ENCODE results near the gene CARD18.

The CARD18 gene

DNA sequence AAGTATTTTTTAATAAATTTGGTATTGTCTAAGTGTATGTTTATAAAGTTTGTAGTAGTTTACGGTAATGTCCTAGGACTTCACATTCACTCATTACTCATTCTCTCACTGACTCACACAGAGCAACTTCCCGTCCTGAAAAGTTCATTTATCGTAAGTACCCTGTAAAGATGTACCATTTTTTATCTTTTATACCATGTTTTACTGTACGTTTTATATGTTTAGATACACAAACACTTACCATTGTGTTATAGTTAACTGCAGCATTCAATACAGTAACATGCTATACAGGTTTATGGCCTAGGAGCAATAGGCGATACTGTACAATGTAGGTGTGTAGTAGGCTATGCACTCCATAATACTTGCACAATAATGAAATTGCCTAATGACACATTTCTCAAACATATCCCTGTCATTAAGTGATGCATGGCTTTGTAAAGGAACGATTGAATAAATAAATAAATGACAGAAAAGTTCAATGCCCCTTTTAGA lies 12.5 kb upstream of the CARD18 start:
- no peak for ATAC-seq
- no peak overlapping the region for H3K4me3 Mint-ChIP-seq
- no peaks in the 10 kb centered on the region for H3K4me1 Mint-ChIP-seq
- peaks cover 9% of the 10 kb centered on the region for H3K27me3 Mint-ChIP-seq
- H3K9me3 Mint-ChIP-seq, result no peaks in the 10 kb centered on the region
- no peak overlapping the region for H3K27ac Mint-ChIP-seq
- no peak for DNase-seq

DNA sequence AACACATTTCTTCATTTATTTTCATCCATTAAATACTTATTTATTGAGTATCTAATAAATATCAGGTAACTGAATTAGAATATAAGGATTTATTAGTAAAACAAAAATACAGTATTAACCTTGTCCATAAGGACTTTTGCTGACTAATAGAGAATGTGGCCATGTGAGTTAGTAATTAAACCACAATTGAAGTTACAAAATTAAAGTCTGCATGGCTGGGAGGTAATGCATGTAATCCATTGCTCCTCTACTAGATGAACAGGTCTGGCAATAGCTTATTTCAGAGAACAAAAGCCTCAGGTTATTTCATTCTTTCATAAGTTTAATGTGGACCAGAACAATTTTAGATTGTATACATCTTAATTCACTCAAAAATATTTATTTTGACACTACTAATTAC lies 9.9 kb upstream of the CARD18 start:
- Mint-ChIP-seq H3K27me3 (no peaks in the 10 kb centered on the region), H3K27ac (no peak overlapping the region), H3K4me3 (no peak overlapping the region), H3K9me3 (no peaks in the 10 kb centered on the region), H3K4me1 (no peaks in the 10 kb centered on the region)
- DNase-seq (no peak), ATAC-seq (no peak)

DNA sequence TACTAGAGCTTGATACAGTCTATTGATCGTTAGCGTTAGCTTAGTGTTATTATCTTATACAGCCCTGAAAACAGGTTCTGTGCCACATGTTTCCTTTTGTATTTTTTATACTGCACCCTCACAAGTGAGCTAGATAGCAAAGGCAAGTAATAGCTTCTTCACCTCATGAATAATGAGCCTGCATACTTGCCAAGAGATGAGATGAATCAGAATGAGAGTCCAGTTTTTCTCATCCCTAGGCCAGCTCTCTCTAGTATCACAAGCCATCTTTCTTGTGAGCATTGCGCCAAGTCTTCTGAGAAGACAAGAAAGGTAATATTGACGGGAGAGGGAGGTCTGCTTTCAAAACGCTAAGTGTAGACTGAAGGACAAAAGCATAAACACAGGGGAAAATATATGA lies 8.7 kb upstream of the CARD18 start:
- H3K27ac Mint-ChIP-seq, result no peak overlapping the region
- H3K9me3 Mint-ChIP-seq, result no peaks in the 10 kb centered on the region
- ATAC-seq, result no peak
- H3K4me1 Mint-ChIP-seq, result no peaks in the 10 kb centered on the region
- DNase-seq, result no peak
- no peaks in the 10 kb centered on the region for H3K27me3 Mint-ChIP-seq
- no peak overlapping the region for H3K4me3 Mint-ChIP-seq

DNA sequence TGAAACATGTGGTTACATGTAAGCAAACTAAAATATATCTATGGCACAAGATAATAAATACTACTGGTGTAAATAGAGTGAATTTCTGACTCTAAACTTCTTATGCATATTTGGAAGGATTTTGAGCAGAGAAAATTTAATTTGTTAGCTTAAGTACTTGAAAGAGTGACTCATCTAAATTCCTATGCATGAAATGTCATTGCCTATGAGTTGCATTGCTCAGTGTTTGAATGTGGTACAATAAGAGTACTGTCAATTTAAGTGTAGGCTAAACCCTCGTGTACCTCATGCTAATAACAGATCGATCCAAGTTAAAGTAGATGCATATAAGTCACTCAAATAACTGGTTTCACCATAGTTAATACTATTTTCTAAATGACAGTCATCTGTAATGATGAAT lies 5.3 kb upstream of the CARD18 start:
- no peak for ATAC-seq
- Mint-ChIP-seq H3K4me3 (no peak overlapping the region), H3K27ac (no peak overlapping the region), H3K4me1 (no peaks in the 10 kb centered on the region), H3K9me3 (no peaks in the 10 kb centered on the region), H3K27me3 (no peaks in the 10 kb centered on the region)
- no peak for DNase-seq

DNA sequence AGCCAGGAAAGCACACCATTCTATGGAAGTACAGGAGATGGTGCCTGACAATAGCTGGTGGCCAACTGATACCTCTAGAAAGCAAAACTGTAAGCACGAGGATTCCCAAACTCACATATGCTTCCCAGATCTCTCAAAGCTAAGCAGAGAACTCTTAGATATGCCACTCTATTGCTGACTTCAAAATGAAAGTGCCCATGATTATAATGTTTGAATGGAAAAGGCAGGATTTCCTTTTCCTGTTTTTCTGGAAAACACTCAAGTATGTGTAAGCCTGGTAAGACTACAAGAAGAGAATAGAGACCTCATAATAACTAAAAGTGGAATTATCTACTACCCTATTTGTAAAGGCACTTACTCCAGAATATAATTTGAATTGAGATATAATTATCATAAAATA lies 2.6 kb upstream of the CARD18 start:
- ATAC-seq, result no peak
- no peaks in the 10 kb centered on the region for H3K9me3 Mint-ChIP-seq
- DNase-seq, result no peak
- H3K27me3 Mint-ChIP-seq, result peaks cover 8% of the 10 kb centered on the region
- no peak overlapping the region for H3K4me3 Mint-ChIP-seq
- no peaks in the 10 kb centered on the region for H3K4me1 Mint-ChIP-seq
- no peak overlapping the region for H3K27ac Mint-ChIP-seq

DNA sequence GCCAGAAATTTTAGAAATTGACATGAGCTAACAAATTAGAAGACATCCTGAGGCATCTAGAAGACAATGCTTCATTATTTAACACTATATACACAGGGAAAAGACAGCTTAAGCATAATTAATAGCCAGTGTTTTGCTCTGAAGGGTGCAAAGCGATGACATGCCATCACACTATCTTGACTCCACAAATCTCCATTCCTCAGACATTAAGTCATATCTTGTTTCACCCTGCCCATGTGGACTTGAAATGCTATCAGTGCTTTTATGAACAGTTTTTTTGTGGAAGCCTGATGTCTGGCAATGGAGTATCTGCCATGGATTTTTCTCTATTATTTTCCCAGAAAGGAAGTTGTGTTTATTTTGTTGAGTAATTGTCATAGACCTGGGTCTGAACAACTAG lies 2.3 kb downstream of the CARD18 start:
- ATAC-seq (no peak), DNase-seq (no peak)
- Mint-ChIP-seq H3K4me1 (no peaks in the 10 kb centered on the region), H3K27me3 (peaks cover 14% of the 10 kb centered on the region), H3K4me3 (no peak overlapping the region), H3K9me3 (peaks cover 7 to 11% of the 10 kb centered on the region in 2 donors), H3K27ac (no peak overlapping the region)

DNA sequence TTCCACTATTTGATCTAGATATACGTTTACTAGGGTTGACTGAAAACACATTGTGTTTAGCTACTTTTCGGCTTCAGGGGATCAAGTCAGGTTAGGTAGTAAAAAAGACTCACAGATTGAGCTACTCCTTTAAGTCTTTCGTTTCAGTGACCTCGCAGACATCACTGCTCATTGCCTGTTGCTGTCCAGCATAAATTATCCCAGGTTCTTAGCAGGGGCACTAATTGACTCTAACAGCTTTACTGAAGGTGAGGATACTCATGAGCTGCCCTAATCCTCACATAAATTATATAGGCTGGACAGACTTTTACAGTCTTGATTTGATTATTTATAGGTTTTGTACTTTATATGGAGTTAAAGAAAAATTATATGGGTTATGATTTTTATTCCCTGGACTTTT lies 3.7 kb downstream of the CARD18 start:
- DNase-seq, result no peak
- Mint-ChIP-seq H3K4me3 (no peak overlapping the region), H3K27me3 (peaks cover 14% of the 10 kb centered on the region), H3K9me3 (peaks cover 14 to 16% of the 10 kb centered on the region in 2 donors), H3K27ac (no peak overlapping the region), H3K4me1 (no peaks in the 10 kb centered on the region)
- no peak for ATAC-seq

DNA sequence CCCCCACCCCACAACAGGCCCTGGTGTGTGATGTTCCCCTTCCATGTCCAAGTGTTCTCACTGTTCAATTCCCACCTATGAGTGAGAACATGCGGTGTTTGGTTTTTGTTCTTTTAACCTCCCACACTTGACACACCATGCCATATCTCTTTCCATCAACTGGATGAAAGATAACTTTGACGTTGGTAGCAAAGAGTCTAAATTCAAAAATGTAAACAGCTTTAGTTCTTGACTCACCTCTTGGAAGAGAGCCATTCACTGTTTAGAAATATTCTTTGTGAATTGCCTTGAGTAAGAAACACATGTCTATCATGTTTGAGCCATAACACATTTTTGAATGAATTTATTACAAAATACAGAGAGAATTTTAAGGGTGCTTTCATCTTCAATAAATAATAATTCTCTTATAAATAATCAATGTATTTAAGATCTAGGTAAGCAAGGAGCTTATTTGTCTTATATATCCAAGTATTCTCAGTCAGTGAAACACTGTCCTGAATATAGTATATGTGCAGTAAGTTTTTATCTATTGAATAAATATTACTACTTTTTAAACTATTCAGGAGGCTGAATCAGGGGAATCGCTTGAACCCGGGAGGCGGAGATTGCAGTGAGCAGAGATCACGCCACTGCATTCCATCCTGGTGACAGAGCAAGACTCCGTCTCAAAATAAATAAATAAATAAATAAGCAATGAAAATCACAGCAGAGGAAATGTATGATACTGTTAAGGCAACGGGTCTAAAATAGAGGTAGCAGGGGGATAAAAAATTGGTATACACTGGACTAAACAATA lies 6.7 kb downstream of the CARD18 start:
- no peak overlapping the region for H3K4me3 Mint-ChIP-seq
- H3K9me3 Mint-ChIP-seq, result peaks cover 16 to 20% of the 10 kb centered on the region in 2 donors
- no peak overlapping the region for H3K27ac Mint-ChIP-seq
- peaks cover 6% of the 10 kb centered on the region for H3K27me3 Mint-ChIP-seq
- no peak for ATAC-seq
- no peak for DNase-seq
- no peaks in the 10 kb centered on the region for H3K4me1 Mint-ChIP-seq

DNA sequence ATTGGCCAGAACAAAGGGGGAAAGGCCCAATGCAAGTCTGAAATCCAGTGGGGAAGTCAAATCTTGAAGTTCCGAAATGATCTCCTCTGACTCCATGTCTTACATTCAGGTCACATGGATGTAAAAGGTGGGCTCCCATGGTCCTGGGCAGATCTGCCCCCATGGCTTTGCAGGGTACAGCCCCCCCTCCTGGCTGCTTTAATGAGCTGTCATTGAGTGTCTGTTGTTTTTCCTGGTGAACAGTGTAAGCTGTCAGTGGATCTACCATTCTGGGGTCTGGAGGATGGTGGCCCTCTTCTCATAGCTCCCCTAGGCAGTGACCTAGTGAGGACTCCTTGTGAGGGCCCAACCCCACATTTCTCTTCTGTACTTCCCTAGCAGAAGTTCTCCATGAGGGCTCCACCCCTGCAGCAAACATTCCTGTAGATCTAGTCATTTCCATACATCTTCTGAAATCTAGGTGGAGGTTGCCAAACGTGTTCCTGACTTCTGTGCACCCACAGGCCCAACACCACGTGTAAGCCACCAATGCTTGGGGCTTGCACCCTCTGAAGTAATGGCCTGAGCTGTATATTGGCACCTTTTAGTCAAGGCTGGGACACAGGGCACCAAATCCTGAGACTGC lies 9.3 kb downstream of the CARD18 start:
- Mint-ChIP-seq H3K4me3 (no peak overlapping the region), H3K9me3 (peaks cover 7 to 12% of the 10 kb centered on the region in 2 donors), H3K27ac (peak overlapping the region in 1 of 2 donors; percentile 74), H3K4me1 (no peaks in the 10 kb centered on the region), H3K27me3 (no peaks in the 10 kb centered on the region)
- ATAC-seq (no peak), DNase-seq (no peak)

DNA sequence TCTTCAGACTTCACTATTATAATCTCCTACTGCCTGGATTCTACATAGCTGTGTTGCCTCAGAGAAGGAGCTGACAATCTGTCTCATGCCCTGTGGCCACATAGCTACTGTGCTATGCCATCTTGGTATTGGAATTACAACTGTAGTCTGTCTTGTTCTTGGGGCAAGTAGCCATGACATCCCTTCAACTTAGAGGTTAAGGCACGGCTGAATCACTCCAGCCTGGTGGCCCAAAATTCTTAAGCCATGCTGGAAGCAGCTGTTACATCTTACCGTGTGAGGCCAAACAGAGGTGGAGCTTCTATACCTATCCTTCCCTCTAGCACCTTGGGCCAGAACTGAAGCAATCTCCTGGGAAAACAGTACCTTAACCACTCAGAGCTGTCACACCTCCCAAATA lies 14.8 kb downstream of the CARD18 start:
- Mint-ChIP-seq H3K9me3 (no peaks in the 10 kb centered on the region), H3K4me3 (no peak overlapping the region), H3K27me3 (no peaks in the 10 kb centered on the region), H3K27ac (no peak overlapping the region), H3K4me1 (no peaks in the 10 kb centered on the region)
- ATAC-seq, result no peak
- DNase-seq, result no peak

DNA sequence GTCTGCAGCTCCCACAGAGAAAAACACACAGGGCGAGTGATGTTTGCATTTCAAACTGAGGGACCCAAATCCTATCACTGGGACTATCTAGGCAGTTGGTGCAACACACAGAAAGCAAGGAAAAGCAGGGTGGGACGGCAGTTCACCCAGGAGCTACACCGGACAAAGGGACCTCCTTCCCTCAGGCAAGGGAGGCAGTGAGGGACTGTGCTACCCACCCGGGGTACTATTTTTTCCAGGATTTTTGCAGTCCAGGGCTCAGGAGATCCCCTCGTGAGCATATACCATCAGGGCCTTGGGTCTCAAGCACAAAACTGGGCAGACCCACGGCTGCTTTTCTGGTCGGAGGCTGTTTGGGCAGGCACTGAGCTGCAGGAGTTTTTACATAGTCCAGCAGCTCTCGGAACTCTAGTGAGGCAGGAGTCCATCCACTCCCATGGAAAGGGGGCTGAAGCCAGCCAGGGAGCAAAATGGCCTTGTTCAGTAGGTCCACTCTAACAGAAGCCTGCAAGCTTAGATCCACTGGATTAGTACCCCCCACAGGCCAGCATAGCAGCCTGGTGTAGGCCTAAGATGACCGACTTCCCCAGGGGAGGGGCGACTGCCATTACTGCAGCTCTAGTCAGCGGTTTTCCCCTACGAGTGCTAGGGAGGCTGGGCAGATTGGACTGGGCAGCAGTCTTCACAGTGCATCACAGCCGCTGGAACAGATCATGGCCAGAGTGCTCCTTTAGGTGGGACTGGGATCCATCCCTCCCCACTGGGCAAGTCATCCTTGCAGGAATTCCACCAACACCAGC lies 28.2 kb downstream of the CARD18 start:
- ATAC-seq, result no peak
- H3K4me3 Mint-ChIP-seq, result no peak overlapping the region
- no peak overlapping the region for H3K27ac Mint-ChIP-seq
- H3K4me1 Mint-ChIP-seq, result peaks cover 22% of the 10 kb centered on the region
- H3K27me3 Mint-ChIP-seq, result peaks cover 25% of the 10 kb centered on the region
- peaks cover 6 to 8% of the 10 kb centered on the region in 2 donors for H3K9me3 Mint-ChIP-seq
- DNase-seq, result no peak

DNA sequence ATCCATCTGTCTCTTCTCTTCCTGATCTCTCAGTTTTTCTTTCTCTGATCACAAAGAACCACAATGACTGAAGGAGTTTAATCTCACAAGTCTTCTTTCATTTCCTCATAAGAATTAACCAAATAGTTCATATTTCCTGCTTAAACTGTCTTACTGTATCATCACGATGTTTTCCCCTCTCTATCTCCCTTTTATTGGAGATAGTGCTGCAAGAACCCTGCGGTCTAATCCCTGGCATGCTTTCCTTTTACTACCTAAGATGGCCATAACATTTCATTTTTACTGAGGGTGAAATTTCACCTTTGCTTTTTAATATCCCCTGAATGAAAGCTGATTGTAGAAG lies 28.9 kb downstream of the CARD18 start:
- peak overlapping the region in 1 of 2 donors; percentile 82 for H3K27ac Mint-ChIP-seq
- DNase-seq (no peak), ATAC-seq (no peak)
- H3K27me3 Mint-ChIP-seq, result peaks cover 25% of the 10 kb centered on the region
- peaks cover 22% of the 10 kb centered on the region for H3K4me1 Mint-ChIP-seq
- peaks cover 6 to 8% of the 10 kb centered on the region in 2 donors for H3K9me3 Mint-ChIP-seq
- no peak overlapping the region for H3K4me3 Mint-ChIP-seq

DNA sequence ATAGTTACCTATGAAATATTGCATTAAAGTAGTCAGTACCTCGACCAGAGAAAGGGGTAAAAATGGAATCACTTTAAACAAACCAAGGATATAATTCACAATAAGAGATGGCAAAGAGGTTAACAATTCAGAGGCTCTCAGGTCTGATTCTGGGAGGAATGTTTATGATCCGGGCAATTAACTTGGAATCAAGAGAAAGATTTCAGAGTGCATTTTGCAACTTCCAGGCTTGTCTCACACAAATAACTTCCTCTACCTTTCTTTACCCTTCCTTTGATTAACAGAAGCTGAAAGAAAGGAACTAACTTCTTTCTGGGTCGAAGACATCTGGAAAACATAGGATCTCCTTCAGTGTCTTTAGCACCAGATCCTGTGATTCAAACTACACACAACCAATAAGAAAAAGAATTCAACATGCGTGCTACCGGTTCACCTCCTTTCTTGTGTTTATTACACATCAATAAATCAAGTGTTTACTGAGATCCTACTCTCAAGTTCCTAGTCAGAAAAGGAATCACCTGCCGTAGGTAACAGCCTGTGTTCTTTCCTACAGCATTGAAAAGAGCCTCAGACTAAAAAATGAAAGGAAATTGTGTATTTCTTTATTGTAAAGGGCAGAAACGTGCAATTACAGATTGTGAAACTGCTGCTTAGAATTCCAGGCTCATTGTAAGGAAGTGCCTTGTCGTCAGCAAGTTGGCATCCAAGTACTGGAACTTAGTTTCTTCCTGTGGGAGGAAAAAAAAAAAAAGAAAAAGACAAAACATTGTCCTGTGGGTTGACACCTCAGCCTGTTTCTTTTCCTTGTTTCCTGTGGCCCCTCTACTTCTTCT lies 29.5 kb downstream of the CARD18 start:
- ATAC-seq, result no peak
- no peak overlapping the region for H3K4me3 Mint-ChIP-seq

DNA sequence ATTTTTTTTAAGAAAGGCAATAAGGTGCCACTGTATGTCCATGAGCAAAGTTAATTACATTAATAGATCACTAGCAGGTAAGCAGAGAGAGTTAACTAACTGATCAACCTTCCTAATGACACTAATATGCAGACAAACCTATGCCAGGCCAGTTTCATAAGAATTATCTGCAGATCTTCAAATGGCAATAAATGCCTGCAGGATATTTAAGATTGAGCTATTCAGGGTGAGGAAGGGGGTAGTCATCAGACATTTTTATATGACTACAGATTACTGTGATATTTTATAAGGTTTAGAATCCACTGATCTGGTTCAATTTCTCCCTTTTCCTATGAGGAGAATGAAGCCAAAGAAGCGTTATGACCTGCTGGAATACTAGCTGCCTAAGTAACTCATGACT lies 30.2 kb downstream of the CARD18 start:
- no peak for DNase-seq

More for the DNA sequence above, 29.5 kb downstream of the CARD18 start:
- DNase-seq, result no peak
- Mint-ChIP-seq H3K27ac (peak overlapping the region in 1 of 2 donors; percentile 82), H3K4me1 (peaks cover 22% of the 10 kb centered on the region), H3K27me3 (peaks cover 25% of the 10 kb centered on the region), H3K9me3 (peaks cover 9 to 10% of the 10 kb centered on the region in 2 donors)

DNA sequence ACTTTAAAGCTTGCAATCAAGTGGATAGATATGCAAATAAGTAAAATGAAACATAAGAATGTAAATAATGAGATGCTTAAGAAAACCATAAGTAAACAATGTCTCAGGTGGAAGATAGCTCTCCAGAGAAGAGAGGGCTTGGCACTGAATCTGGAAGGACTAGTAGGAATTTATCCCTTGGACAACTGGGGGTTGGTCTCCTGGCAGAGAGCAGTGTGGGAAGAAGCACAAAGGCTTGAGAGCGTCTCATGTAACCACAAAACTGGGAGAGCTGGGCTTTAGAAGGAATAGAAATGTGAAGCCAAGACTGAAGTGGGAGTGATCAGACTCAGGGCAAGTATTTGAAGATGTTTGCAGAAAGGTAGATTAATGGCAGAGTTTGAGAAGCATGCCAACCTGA lies 31.3 kb downstream of the CARD18 start:
- Mint-ChIP-seq H3K27ac (no peak overlapping the region), H3K27me3 (peaks cover 25% of the 10 kb centered on the region), H3K4me1 (peaks cover 22% of the 10 kb centered on the region), H3K4me3 (no peak overlapping the region), H3K9me3 (peaks cover 14 to 16% of the 10 kb centered on the region in 2 donors)
- DNase-seq (no peak), ATAC-seq (no peak)

More for the DNA sequence above, 30.2 kb downstream of the CARD18 start:
- peaks cover 22% of the 10 kb centered on the region for H3K4me1 Mint-ChIP-seq
- ATAC-seq, result no peak
- peaks cover 25% of the 10 kb centered on the region for H3K27me3 Mint-ChIP-seq
- H3K4me3 Mint-ChIP-seq, result no peak overlapping the region
- no peak overlapping the region for H3K27ac Mint-ChIP-seq
- H3K9me3 Mint-ChIP-seq, result peaks cover 14 to 16% of the 10 kb centered on the region in 2 donors

All from stimulated activated naive CD8-positive, alpha-beta T cell treated with anti-CD3 and anti-CD28 coated beads, Interleukin-15, amount 100 ng/mL, for 72 hours (primary cell).